Measurements from ENCODE around the gene RUSC1. TPM values are rescaled to one million over a fixed set of nuclear protein-coding genes. Genes with fewer than 3 reads are reported as not detected.

Gene RUSC1
- total RNA-seq, 1 experiment from 2014 or later = 68.8 TPM

- TF ChIP-seq ZBTB21 (CRISPR knock-in tag; IDR thresholded peaks at IDR 0.05; ENCODE audit: borderline replicate concordance) = no peak
- TF ChIP-seq, protein P1, sequence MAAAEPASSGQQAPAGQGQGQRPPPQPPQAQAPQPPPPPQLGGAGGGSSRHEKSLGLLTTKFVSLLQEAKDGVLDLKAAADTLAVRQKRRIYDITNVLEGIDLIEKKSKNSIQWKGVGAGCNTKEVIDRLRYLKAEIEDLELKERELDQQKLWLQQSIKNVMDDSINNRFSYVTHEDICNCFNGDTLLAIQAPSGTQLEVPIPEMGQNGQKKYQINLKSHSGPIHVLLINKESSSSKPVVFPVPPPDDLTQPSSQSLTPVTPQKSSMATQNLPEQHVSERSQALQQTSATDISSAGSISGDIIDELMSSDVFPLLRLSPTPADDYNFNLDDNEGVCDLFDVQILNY (CRISPR knock-in tag; IDR thresholded peaks at IDR 0.05) = no peak
- TF ChIP-seq STAT6 (CRISPR knock-in tag; conservative IDR thresholded peaks at IDR 0.05; ENCODE audit: low read depth) = no peak
- no peak for TF ChIP-seq RELA (CRISPR knock-in tag; IDR thresholded peaks at IDR 0.05; ENCODE audit: borderline replicate concordance)
- TF ChIP-seq NFE2L1 (CRISPR knock-in tag; IDR thresholded peaks at IDR 0.05) = peak; percentile 80
- TF ChIP-seq ZNF317 (CRISPR knock-in tag; IDR thresholded peaks at IDR 0.05; ENCODE audit: borderline replicate concordance, low read depth) = no peak
- TF ChIP-seq, protein P2, sequence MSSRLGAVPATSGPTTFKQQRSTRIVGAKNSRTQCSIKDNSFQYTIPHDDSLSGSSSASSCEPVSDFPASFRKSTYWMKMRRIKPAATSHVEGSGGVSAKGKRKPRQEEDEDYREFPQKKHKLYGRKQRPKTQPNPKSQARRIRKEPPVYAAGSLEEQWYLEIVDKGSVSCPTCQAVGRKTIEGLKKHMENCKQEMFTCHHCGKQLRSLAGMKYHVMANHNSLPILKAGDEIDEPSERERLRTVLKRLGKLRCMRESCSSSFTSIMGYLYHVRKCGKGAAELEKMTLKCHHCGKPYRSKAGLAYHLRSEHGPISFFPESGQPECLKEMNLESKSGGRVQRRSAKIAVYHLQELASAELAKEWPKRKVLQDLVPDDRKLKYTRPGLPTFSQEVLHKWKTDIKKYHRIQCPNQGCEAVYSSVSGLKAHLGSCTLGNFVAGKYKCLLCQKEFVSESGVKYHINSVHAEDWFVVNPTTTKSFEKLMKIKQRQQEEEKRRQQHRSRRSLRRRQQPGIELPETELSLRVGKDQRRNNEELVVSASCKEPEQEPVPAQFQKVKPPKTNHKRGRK (CRISPR knock-in tag; IDR thresholded peaks at IDR 0.05; ENCODE audit: borderline replicate concordance) = no peak
- no peak for TF ChIP-seq OVOL2 (CRISPR knock-in tag; IDR thresholded peaks at IDR 0.05; ENCODE audit: borderline replicate concordance)
- peak; percentile 60 for TF ChIP-seq CREM (CRISPR knock-in tag; IDR thresholded peaks at IDR 0.05)
- no peak for TF ChIP-seq SMAD4 (CRISPR knock-in tag; IDR thresholded peaks at IDR 0.05)
- TF ChIP-seq GTF2I (CRISPR knock-in tag; conservative IDR thresholded peaks at IDR 0.05) = no peak
- TF ChIP-seq MAX (CRISPR knock-in tag; IDR thresholded peaks at IDR 0.05) = peak; percentile 53
- no peak for TF ChIP-seq KAT7 (CRISPR knock-in tag; IDR thresholded peaks at IDR 0.05; ENCODE audit: borderline replicate concordance)
- TF ChIP-seq SP1 (CRISPR knock-in tag; conservative IDR thresholded peaks at IDR 0.05) = peak; percentile 82
- TF ChIP-seq HMGA2 (CRISPR knock-in tag; IDR thresholded peaks at IDR 0.05) = no peak
- TF ChIP-seq E2F4 (CRISPR knock-in tag; IDR thresholded peaks at IDR 0.05; ENCODE audit: borderline replicate concordance, low read depth) = no peak
- no peak for TF ChIP-seq NR3C1 (CRISPR knock-in tag; conservative IDR thresholded peaks at IDR 0.05; ENCODE audit: low read depth)
- no peak; the same call in none of the 2 replicates for TF ChIP-seq PRRX2 (CRISPR knock-in tag; IDR thresholded peaks at IDR 0.05)
- no peak for TF ChIP-seq GRHL2 (CRISPR knock-in tag; IDR thresholded peaks at IDR 0.05; ENCODE audit: insufficient replicate concordance, severe bottlenecking)
- no peak for TF ChIP-seq IRF2 (CRISPR knock-in tag; IDR thresholded peaks at IDR 0.05; ENCODE audit: borderline replicate concordance, low read depth)
- TF ChIP-seq, protein P3, sequence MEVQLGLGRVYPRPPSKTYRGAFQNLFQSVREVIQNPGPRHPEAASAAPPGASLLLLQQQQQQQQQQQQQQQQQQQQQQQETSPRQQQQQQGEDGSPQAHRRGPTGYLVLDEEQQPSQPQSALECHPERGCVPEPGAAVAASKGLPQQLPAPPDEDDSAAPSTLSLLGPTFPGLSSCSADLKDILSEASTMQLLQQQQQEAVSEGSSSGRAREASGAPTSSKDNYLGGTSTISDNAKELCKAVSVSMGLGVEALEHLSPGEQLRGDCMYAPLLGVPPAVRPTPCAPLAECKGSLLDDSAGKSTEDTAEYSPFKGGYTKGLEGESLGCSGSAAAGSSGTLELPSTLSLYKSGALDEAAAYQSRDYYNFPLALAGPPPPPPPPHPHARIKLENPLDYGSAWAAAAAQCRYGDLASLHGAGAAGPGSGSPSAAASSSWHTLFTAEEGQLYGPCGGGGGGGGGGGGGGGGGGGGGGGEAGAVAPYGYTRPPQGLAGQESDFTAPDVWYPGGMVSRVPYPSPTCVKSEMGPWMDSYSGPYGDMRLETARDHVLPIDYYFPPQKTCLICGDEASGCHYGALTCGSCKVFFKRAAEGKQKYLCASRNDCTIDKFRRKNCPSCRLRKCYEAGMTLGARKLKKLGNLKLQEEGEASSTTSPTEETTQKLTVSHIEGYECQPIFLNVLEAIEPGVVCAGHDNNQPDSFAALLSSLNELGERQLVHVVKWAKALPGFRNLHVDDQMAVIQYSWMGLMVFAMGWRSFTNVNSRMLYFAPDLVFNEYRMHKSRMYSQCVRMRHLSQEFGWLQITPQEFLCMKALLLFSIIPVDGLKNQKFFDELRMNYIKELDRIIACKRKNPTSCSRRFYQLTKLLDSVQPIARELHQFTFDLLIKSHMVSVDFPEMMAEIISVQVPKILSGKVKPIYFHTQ (CRISPR knock-in tag; IDR thresholded peaks at IDR 0.05) = peak; percentile 50; the same call in 1 of the 2 replicates
- TF ChIP-seq, protein P4, sequence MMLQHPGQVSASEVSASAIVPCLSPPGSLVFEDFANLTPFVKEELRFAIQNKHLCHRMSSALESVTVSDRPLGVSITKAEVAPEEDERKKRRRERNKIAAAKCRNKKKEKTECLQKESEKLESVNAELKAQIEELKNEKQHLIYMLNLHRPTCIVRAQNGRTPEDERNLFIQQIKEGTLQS (CRISPR knock-in tag; conservative IDR thresholded peaks at IDR 0.05) = no peak
Observed at GRCh38 chr1:155320661-155321617, at the start of gene RUSC1 (continued).

Measured in WTC11 (cell line).